Endometrium (tissue), 2 donors: ENCODE results near the gene CLBA1.
"Not testable (repeated sequence)": the region's sequence is repeated elsewhere in the genome, so short reads cannot be mapped to it uniquely, and the experiment has no call there.

Source experiments
- FAIRE-seq: peaks from 2 replicates; lab custom pipeline; 2012; peaks lifted over from hg19 to GRCh38; lab: Jason Lieb, UNC
- donor health status: control.
- donor health status: control.

CLBA1 gene

DNA sequence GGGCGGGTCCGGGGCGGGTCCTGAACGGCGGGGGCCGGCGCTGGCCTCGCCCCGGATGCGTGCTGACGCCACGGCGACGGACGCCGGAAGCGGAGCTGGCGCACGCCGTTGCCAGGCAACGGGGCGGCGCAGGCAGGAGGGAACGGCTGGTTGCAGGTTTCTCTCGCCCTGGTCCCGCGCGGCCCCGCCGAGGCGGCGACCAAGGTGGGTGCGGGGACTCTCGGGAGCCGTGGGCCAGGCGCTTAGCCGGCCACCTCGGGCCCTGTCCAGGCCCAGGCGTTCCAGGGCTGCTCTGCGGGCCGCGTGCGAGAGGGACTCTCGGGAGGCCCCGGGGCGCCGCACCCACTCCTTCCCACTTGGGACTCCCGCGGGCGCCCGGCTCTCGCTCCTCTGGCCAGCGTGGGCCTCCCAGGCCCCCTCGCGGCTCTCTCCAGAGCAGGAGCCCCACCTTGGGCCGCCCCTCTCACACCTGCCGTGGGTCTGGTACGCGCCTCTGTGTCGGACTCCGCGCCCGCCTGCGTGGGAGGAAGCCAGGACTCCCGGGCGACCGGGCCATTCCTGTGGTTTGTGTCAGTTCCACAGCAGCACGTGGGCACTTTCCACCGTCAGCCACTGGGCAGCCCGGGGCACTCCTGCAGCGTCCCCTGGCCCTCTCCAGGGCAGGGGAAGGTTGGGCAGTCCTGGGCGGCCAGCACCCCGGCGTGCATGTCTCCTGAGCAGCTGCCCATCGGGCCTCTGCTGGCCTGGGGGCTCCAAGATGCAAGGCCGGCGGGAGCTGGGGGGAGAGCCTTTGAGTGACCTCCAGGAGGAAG, at the start of gene CLBA1:
TSS of gene CLBA1 (plus strand) at position 114 of the 812 bp plus-strand sequence. CDS start at position 758, 644 bp downstream.
- no peak for FAIRE-seq

GRCh38 chr14:104935955-104936354, 49.6 kb upstream of the CLBA1 start:
- no peak for FAIRE-seq

DNA sequence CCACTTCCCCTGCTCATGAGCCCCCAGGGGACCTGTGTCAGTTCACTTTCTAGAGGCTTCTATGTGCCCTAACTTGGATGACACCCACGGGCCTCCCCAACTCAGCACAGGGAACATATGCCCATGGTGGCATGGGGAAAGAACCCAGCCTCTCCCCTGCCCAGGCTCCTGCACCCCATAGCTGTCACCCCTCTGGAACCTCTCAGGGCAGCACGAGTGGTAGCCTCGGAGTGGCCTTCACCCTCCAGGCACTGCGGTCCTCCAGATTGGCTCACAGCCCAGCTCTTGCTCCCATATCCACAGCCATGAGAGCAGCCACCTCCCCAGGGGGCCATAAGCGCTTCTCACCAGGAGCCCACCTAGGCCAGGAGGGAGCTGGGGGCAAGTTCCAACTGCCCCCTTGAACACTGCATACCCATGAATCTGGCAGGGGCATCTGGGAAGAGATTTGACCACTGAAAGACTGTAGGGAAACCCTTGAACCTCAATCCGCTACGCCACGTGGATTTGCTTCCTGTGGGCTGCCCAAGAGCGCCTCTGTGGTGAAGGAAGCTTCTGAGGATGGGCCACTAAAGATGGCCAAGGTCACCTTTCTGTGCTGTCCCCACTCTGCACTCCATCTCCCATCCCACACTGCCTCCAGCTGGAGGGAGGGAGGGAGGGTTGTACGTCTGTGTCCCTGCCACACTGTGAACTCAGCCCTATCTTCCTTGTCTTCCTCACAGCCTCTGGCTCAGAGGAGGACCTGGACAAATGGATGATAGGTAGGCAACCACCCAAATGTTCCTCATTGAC, 49.0 kb upstream of the CLBA1 start:
- FAIRE-seq = no peak

DNA sequence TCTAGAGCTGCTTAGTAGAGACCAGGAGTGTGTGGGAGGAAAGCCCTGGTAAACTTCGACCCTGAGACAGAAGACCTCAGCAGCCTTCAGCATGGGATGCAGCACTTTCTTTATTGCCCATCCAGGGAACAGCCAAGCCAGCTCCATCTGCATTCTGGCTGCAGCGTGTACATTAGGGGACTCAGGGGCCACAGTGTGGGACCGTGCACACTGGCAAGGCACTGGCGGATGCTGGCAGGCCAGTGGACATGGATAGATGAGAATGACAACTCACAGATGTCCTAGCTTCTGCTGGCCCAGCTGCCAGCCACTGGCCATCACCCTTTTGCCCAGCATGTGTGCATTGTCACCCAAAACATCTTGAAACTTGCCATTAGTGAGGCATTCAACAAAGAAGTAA, 48.4 kb upstream of the CLBA1 start:
- FAIRE-seq = no peak

DNA sequence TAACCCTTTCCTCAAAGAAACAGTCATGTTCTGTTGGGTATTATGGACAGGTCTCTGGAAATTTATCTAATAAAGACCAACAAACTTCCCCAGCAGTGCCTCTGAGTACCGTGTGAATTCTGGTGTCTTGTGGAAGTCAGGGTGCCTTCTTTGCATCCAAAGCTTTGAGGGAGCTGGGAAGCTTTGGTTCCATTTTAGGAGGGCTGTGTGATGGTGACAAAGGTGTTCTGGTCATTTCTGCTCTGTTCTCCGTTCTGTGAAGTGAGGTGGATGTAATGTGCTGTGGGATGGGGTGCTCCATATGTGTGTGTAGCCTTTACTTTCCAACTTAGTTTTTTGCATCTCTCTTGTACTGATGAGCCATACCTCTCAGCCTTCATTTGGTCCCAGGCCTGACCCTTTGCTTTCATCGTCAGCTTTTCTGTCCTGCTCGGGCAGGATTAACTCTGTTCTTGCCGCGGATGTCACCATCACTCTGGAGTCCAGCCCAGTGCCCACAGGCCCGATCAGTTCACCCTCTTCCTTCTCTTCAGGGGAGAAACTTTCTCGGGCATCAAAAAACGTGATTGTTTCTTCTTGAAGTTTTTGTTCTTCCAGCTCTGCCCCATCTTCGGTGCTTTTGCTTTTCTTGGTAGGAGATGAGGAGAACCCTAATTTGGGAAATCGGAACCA, 47.8 kb upstream of the CLBA1 start:
- no peak for FAIRE-seq

- no peak for FAIRE-seq
Observed at GRCh38 chr14:104938436-104938835, 47.2 kb upstream of the CLBA1 start.

DNA sequence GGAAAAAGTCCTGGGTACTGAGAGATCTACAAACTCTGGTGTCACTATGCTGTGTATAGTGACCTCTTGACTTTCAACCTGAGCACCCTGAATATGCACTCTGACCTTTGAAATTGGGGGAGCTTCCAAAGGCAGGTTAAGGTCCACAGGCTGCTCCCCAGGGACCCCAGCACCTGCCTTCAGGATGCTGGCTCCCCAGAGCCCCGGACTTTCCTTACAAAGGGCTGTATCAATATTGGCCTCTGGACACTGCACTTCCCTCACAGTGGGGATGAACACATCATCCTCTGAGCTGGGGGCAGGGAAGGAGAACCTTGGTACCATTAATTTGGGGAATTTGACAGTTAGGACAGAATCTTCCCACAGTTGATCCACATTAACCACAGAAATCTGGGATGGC, 46.6 kb upstream of the CLBA1 start:
- no peak for FAIRE-seq

GRCh38 chr14:104939666-104940410, 45.8 kb upstream of the CLBA1 start:
- no peak for FAIRE-seq

- no peak for FAIRE-seq
Observed at GRCh38 chr14:104940526-104941150, 45.0 kb upstream of the CLBA1 start.

DNA sequence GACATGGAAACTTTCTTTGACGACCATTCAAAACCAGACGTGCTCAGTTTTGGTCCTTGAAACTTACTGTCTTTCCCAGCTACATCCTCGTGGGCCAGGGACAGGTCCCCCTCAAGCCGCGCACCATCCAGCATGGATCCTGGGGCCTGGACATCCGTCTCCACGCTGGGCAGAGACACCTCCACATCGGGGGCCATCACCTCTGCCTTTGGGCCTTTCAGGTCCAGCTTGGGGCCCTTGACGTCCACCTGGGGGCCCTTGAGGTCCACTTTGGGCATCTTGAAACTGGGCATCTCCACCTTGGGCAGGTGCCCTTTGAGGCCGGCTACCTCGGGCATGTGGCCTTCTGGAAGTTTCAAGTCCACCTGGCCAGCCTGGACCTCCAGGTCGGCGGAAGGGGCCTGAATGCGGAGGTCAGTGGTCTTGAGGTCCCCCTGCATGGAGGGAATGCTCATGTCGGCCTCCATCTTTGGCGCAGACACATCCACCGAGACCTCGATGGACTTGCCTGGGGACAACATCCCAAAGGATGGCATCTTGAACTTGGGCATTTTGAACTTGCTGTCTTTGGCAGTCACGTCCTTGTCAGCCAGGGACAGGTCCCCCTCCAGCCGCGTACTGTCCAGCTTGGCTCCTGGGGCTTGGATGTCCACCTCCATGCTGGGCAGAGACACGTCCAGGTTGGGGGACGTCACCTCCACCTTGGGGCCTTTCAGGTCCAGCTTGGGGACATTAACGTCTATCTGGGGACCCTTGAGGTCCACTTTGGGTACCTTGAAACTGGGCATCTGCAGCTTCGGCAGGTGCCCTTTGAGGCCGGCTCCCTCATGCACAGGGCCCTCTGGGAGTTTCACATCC, 43.9 kb upstream of the CLBA1 start:
- FAIRE-seq = no peak

DNA sequence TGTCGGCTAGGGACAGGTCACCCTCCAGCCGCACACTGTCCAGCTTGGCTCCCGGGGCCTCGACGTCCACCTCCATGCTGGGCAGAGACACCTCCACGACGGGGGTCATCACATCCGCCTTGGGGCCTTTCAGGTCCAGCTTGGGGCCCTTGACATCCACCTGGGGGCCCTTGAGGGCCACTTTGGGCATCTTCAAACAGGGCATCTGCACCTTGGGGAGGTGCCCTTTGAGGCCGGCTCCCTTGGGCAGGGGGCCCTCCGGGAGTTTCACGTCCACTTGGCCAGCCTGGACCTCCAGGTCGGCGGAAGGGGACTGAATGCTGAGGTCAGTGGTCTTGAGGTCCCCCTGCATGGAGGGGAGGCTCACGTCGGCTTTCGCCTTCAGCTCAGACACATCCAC, 43.0 kb upstream of the CLBA1 start:
- FAIRE-seq = no peak

DNA sequence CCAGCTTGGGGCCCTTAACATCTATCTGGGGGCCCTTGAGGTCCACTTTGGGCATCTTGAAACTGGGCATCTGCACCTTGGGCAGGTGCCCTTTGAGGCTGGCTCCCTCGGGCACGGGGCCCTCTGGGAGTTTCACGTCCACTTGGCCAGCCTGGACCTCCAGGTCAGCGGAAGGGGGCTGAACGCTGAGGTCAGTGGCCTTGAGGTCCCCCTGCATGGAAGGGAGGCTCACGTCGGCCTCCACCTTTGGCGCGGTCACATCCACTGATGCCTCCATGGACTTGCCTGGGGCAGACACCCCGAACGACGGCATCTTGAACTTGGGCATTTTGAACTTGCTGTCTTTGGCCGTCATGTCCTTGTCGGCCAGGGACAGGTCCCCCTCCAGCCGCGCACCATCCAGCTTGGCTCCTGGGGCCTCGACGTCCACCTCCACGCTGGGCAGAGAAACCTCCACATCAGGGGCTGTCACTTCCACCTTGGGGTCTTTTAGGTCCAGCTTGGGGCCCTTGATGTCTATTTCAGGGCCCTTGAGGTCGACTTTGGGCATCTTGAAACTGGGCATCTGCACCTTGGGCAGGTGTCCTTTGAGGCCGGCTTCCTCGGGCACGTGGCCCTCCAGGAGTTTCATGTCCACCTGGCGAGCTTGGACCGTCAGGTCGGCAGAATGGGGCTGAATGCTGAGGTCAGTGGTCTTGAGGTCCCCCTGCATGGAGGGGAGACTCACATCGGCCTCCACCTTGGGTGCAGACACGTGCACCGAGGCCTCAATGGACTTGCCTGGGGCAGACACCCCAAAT, 42.2 kb upstream of the CLBA1 start:
- FAIRE-seq = not testable (repeated sequence)

DNA sequence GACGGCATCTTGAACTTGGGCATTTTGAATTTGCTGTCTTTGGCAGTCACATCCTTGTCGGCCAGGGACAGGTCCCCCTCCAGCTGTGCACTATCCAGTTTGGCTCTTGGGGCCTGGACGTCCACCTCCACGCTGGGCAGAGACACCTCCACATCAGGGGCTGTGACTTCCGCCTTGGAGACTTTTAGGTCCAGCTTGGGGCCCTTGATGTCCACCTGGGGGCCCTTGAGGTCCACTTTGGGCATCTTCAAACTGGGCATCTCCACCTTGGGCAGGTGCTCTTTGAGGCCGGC, 41.6 kb upstream of the CLBA1 start:
- not testable (repeated sequence) for FAIRE-seq

GRCh38 chr14:104944436-104945205, 41.0 kb upstream of the CLBA1 start:
- not testable (repeated sequence) for FAIRE-seq

GRCh38 chr14:104945266-104945665, 40.3 kb upstream of the CLBA1 start:
- not testable (repeated sequence) for FAIRE-seq

- FAIRE-seq = not testable (repeated sequence)
Observed at GRCh38 chr14:104945986-104946965, 39.3 kb upstream of the CLBA1 start.

GRCh38 chr14:104947201-104947600, 38.4 kb upstream of the CLBA1 start:
- not testable (repeated sequence) for FAIRE-seq
